HEK293T (cell line): ENCODE measurements around the gene TRAF2.

Experiments used
- CTCF ChIA-PET: fragments of 350-600 bp; formaldehyde crosslinking; extraction: SDS; loops from one replicate; lab custom pipeline; 2021; ENCODE audit warnings: antibody characterized with exemption, inconsistent platforms; lab: Yijun Ruan, JAX
- POLR2A ChIA-PET: fragments of 350-600 bp; formaldehyde crosslinking; extraction: SDS; loops from one replicate; lab custom pipeline; 2020; ENCODE audit warnings: antibody characterized with exemption, inconsistent platforms; lab: Yijun Ruan, JAX
- DNase-seq: peaks from one replicate; pipeline ENCODE4 v3.0.0; 2012; ENCODE audit warnings: mixed read lengths; ENCODE audit errors: extremely low spot score
- ARNT ChIP-seq: fragments of 450-650 bp; IDR thresholded peaks from 2 replicates; pipeline ENCODE4 v1.6.1; 2017; ENCODE audit warnings: mild to moderate bottlenecking
- BHLHE40 ChIP-seq: fragments of 450-650 bp; IDR thresholded peaks from 2 replicates; pipeline ENCODE4 v1.6.1; 2016; ENCODE audit warnings: mild to moderate bottlenecking, moderate library complexity, borderline replicate concordance
- CTBP1 ChIP-seq: fragments of 450-650 bp; IDR thresholded peaks from 2 replicates; pipeline ENCODE4 v1.6.1; 2016; ENCODE audit warnings: borderline replicate concordance
- ELF4 ChIP-seq: fragments of 450-650 bp; IDR thresholded peaks from 2 replicates; pipeline ENCODE4 v1.6.1; 2017; ENCODE audit warnings: antibody characterized with exemption
- FOXA1 ChIP-seq: fragments of 450-650 bp; IDR thresholded peaks from 2 replicates; pipeline ENCODE4 v1.6.1; 2016; ENCODE audit warnings: mild to moderate bottlenecking
- FOXK2 ChIP-seq: fragments of 450-650 bp; IDR thresholded peaks from 2 replicates; pipeline ENCODE4 v1.6.1; 2016; ENCODE audit warnings: mild to moderate bottlenecking
- FOXM1 ChIP-seq: fragments of 450-650 bp; IDR thresholded peaks from 2 replicates; pipeline ENCODE4 v1.6.1; 2017; ENCODE audit warnings: mild to moderate bottlenecking, borderline replicate concordance
- HDGF ChIP-seq: fragments of 450-650 bp; IDR thresholded peaks from 2 replicates; pipeline ENCODE4 v1.6.1; 2017; ENCODE audit warnings: antibody characterized with exemption, borderline replicate concordance
- L3MBTL2 ChIP-seq: fragments of 450-650 bp; conservative IDR thresholded peaks from 2 replicates; pipeline ENCODE4 v1.6.1; 2016; ENCODE audit warnings: mild to moderate bottlenecking
- LEF1 ChIP-seq: fragments of 450-650 bp; IDR thresholded peaks from 2 replicates; pipeline ENCODE4 v1.6.1; 2017; ENCODE audit warnings: mild to moderate bottlenecking, borderline replicate concordance
- NFRKB ChIP-seq: fragments of 450-650 bp; IDR thresholded peaks from 2 replicates; pipeline ENCODE4 v1.6.1; 2016; ENCODE audit warnings: mild to moderate bottlenecking, moderate library complexity
- SP1 ChIP-seq: fragments of 450-650 bp; IDR thresholded peaks from 2 replicates; pipeline ENCODE4 v1.6.1; 2017
- SUZ12 ChIP-seq: fragments of 450-650 bp; IDR thresholded peaks from 2 replicates; pipeline ENCODE4 v1.6.1; 2016; ENCODE audit warnings: mild to moderate bottlenecking
- TARDBP ChIP-seq: fragments of 450-650 bp; IDR thresholded peaks from 2 replicates; pipeline ENCODE4 v1.6.1; 2016
- ZNF384 ChIP-seq: fragments of 450-650 bp; IDR thresholded peaks from 2 replicates; pipeline ENCODE4 v1.6.1; 2016
- TF ChIP-seq, protein P1 (sequence below): fragments of 450-650 bp; IDR thresholded peaks from 2 replicates; pipeline ENCODE4 v1.6.1; 2016

TRAF2 gene

GRCh38 chr9:136943291-136944211 is 57.2 kb downstream of the TRAF2 start:
- CTCF ChIA-PET, result no interaction called here
- POLR2A ChIA-PET, result interaction anchor here (0.8 to 1.0 kb wide), 2 partner anchors 48 to 96 kb away, joined by 3 to 4 read pairs; partner anchors contain the start of gene PAXX
- no peak for TF ChIP-seq FOXK2
- no peak for TF ChIP-seq HDGF
- no peak for TF ChIP-seq CTBP1
- no peak for TF ChIP-seq ZNF384
- TF ChIP-seq TARDBP, result no peak
- TF ChIP-seq ELF4, result no peak
- TF ChIP-seq NFRKB, result no peak
- TF ChIP-seq L3MBTL2, result no peak
- TF ChIP-seq ARNT, result no peak
- no peak for TF ChIP-seq LEF1
- TF ChIP-seq SUZ12, result no peak
- TF ChIP-seq BHLHE40, result no peak
- DNase-seq, result peak; percentile 48

GRCh38 chr9:136944212-136944518 is 57.8 kb downstream of the TRAF2 start:
- ChIA-PET CTCF (no interaction called here), POLR2A (interaction anchor here (0.8 to 1.0 kb wide), 2 partner anchors 48 to 96 kb away, joined by 3 to 4 read pairs; partner anchors contain the start of gene PAXX)
- peak; percentile 62 for DNase-seq
- TF ChIP-seq FOXM1 (no peak), NFRKB (no peak), L3MBTL2 (no peak), ARNT (no peak; the same call in 1 of the 2 replicates), LEF1 (no peak), TARDBP (no peak), SP1 (no peak), BHLHE40 (no peak), ZNF384 (no peak), FOXK2 (no peak), SUZ12 (no peak), ELF4 (no peak), FOXA1 (no peak), HDGF (no peak)
- TF ChIP-seq, protein P1, sequence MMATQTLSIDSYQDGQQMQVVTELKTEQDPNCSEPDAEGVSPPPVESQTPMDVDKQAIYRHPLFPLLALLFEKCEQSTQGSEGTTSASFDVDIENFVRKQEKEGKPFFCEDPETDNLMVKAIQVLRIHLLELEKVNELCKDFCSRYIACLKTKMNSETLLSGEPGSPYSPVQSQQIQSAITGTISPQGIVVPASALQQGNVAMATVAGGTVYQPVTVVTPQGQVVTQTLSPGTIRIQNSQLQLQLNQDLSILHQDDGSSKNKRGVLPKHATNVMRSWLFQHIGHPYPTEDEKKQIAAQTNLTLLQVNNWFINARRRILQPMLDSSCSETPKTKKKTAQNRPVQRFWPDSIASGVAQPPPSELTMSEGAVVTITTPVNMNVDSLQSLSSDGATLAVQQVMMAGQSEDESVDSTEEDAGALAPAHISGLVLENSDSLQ, result no peak

DNA sequence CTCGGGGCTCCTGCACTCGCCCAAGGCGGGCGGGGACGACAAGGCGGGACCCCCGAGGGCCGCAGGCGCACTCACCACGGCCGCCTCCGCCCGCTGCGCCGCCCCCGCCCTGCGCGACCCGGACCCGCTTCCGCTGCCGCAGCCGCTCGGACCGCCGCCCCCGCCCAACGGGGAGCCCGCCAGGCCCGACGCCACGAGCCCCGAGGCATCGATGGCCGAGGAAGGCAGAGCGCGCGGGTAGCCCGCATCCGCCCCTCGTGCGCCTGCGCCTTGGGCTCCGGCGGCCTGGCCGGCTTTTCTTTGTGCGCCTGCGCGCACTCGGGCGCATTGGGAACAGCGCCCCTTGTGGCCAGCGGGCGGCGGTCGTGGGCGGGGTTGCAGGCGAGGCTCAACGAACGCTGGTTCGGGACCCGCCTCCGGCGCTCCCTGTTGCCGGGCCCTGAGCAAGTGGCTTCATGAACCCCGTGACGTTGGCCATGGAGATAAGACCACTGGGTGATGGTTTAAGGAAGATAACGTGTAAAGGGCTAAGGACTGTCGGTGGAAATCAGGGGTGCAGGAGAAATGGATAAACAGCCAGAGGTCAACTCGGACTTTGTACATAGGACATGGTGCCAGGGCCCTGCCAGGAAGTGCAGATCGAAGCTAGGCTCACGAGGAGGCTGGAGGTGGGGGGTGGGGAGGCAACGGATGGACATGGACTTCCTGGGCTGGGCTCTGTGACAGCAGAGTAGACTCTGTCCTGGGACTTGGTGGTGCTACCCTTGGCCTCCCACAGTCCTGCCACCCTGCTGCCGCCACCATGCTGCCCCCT is 58.4 kb downstream of the TRAF2 start, which contains the start of the genes C8G and FBXW5:
Gene C8G (plus strand): TSS at position 725 of the 814 bp plus-strand sequence. CDS start 78 bp downstream, at position 803.
Gene FBXW5 (minus strand): TSS at position 220 of the 814 bp plus-strand sequence. CDS start 655 bp downstream, outside the sequence.
- peak; percentile 100 for DNase-seq
- POLR2A ChIA-PET, result interaction anchor here (0.8 to 1.0 kb wide), 2 partner anchors 47 to 97 kb away, joined by 3 to 4 read pairs; partner anchors contain the start of gene PAXX
- CTCF ChIA-PET, result interaction anchor here (1.4 kb wide), 1 partner anchor 90 kb away, joined by 3 read pairs; no protein-coding TSS in a partner anchor
- TF ChIP-seq FOXK2, result no peak
- peak; percentile 77; the same call in 1 of the 2 replicates for TF ChIP-seq FOXM1

- ChIA-PET CTCF (interaction anchor here (0.6 to 1.4 kb wide), 2 partner anchors 89 to 141 kb away, joined by 3 read pairs; partner anchors contain the start of gene MAN1B1), POLR2A (no interaction called here)
- no peak for DNase-seq
- TF ChIP-seq ARNT (no peak), FOXK2 (no peak), SP1 (no peak), LEF1 (no peak), L3MBTL2 (no peak), NFRKB (no peak), BHLHE40 (no peak), ZNF384 (no peak), ELF4 (no peak), TARDBP (no peak), FOXM1 (no peak)
These were observed 59.3 kb downstream of the TRAF2 start for GRCh38 chr9:136945333-136946227.

GRCh38 chr9:136946228-136947027 is 60.1 kb downstream of the TRAF2 start:
- TF ChIP-seq CTBP1, result no peak
- ChIA-PET CTCF (interaction anchor here (0.6 to 2.5 kb wide), 3 partner anchors 88 to 140 kb away, joined by 3 to 45 read pairs (median 3); partner anchors contain the start of gene MAN1B1), POLR2A (no interaction called here)
- no peak for DNase-seq
